Measurements from ENCODE around the gene SMIM20.

DNA sequence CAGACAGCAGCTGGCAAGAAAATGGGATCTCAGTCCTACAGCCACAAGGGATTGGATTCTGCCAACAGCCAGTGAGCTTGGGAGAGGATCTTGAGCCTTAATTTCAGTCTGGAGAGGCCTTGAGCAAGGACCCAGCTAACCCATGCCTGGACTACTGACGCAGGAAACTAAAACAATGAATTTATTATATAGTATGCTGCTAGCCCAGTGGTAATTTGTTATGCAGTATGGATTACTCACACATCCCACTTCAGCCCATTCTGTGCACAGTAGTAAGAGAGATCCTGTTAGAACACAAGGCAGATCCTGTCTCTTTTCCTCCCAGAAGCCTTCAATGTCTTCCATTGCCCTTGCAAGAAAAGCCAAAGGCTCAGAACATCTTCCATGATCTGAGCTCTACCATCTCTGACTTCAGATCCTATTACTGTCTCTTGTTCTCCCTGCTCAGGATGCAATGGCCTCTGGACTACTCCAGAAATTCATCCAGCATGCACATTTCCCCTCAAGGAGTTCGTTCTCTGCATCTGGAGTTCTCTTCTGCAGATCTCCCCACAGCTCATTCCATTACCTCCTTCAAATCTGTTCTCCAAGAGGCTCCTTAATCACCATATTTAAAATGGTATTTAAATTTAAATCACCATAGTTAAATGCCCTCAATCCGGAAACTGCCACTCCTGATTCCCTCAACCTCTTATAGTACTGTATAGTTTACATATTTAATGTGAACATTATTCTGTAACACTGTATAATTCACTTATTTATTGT is 27.6 kb downstream of the SMIM20 start:
- TF ChIP-seq, protein P1, sequence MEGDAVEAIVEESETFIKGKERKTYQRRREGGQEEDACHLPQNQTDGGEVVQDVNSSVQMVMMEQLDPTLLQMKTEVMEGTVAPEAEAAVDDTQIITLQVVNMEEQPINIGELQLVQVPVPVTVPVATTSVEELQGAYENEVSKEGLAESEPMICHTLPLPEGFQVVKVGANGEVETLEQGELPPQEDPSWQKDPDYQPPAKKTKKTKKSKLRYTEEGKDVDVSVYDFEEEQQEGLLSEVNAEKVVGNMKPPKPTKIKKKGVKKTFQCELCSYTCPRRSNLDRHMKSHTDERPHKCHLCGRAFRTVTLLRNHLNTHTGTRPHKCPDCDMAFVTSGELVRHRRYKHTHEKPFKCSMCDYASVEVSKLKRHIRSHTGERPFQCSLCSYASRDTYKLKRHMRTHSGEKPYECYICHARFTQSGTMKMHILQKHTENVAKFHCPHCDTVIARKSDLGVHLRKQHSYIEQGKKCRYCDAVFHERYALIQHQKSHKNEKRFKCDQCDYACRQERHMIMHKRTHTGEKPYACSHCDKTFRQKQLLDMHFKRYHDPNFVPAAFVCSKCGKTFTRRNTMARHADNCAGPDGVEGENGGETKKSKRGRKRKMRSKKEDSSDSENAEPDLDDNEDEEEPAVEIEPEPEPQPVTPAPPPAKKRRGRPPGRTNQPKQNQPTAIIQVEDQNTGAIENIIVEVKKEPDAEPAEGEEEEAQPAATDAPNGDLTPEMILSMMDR (IDR thresholded peaks at IDR 0.05): no peak
- TF ChIP-seq POLR2A (IDR thresholded peaks at IDR 0.05): no peak
